ENCODE data around the gene MMP14. TPM values are rescaled to one million over a fixed set of nuclear protein-coding genes. Genes with fewer than 3 reads are reported as not detected.

MMP14 gene
- total RNA-seq, 2 donors from 2014 or later: 59.1 to 82.8 TPM

- H3K9ac ChIP-seq (ENCODE audit: low read depth in 2 of 2, low read length in 2 of 2): peak within 1 kb of the TSS in 1 of 2 donors; percentile 46
Measured at GRCh38 chr14:22814941-22815713, 21.3 kb upstream of the MMP14 start, which contains the start of gene SLC7A7. Gene SLC7A7, minus strand, starts transcription at chr14:22815435. Its CDS starts 2,037 bp downstream, at chr14:22813398.

GRCh38 chr14:22819151-22819988, 17.0 kb upstream of the MMP14 start:
- no peaks in the 10 kb centered on the region for H3K9me3 ChIP-seq
- H3K27ac ChIP-seq: peak overlapping the region; percentile 80
- TF ChIP-seq, protein P1, sequence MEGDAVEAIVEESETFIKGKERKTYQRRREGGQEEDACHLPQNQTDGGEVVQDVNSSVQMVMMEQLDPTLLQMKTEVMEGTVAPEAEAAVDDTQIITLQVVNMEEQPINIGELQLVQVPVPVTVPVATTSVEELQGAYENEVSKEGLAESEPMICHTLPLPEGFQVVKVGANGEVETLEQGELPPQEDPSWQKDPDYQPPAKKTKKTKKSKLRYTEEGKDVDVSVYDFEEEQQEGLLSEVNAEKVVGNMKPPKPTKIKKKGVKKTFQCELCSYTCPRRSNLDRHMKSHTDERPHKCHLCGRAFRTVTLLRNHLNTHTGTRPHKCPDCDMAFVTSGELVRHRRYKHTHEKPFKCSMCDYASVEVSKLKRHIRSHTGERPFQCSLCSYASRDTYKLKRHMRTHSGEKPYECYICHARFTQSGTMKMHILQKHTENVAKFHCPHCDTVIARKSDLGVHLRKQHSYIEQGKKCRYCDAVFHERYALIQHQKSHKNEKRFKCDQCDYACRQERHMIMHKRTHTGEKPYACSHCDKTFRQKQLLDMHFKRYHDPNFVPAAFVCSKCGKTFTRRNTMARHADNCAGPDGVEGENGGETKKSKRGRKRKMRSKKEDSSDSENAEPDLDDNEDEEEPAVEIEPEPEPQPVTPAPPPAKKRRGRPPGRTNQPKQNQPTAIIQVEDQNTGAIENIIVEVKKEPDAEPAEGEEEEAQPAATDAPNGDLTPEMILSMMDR (IDR thresholded peaks at IDR 0.05): no peak
- H3K4me1 ChIP-seq: peaks cover 6% of the 10 kb centered on the region
- no peaks in the 10 kb centered on the region for H3K36me3 ChIP-seq
- intact Hi-C loops (cut with DNase I): loop anchor here (5.0 to 10.0 kb wide), 3 partner anchors 165 to 267 kb away; no protein-coding TSS in a partner anchor
- peak; percentile 49 for DNase-seq
- peak overlapping the region; percentile 38 to 63 for H3K9ac ChIP-seq (ENCODE audit: low read depth in 2 of 2, low read length in 2 of 2)
- H3K4me3 ChIP-seq: no peak overlapping the region
- no peaks in the 10 kb centered on the region for H3K27me3 ChIP-seq

More at GRCh38 chr14:22814941-22815713, 21.3 kb upstream of the MMP14 start, which contains the start of gene SLC7A7:
- H3K4me3 ChIP-seq: peak within 1 kb of the TSS; percentile 14
- no peaks in the 10 kb centered on the region for H3K36me3 ChIP-seq
- no peaks in the 10 kb centered on the region for H3K9me3 ChIP-seq
- intact Hi-C loops (cut with DNase I): loop anchor here (5.0 to 10.0 kb wide), 3 partner anchors 160 to 263 kb away; no protein-coding TSS in a partner anchor
- TF ChIP-seq, protein P1 (IDR thresholded peaks at IDR 0.05): no peak
- peak within 1 kb of the TSS; percentile 63 for H3K27ac ChIP-seq
- peak; percentile 47 for DNase-seq
- H3K27me3 ChIP-seq: no peaks in the 10 kb centered on the region
- H3K4me1 ChIP-seq: peaks cover 6% of the 10 kb centered on the region

DNA sequence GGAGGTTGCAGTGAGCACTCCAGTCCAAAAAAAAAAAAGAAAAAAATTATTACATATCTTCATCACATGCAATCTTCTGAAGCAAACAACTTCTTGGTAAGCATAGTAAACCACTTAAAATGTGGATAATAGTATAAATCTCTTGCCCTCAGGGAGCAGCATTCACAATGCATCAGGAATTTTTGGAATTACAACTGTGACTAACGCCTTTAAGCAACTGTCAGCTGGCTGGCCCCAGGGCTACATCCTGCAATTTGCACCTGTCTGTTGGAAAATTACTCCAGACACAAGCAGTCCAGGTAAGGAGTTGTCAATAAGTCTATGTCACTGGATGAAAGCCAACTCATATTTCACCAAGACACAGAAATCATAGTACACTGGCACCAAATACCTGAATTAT, 15.7 kb upstream of the MMP14 start:
- H3K36me3 ChIP-seq: no peaks in the 10 kb centered on the region
- TF ChIP-seq, protein P1 (IDR thresholded peaks at IDR 0.05): no peak
- H3K4me1 ChIP-seq: no peaks in the 10 kb centered on the region
- no peak overlapping the region for H3K27ac ChIP-seq
- H3K4me3 ChIP-seq: no peak overlapping the region
- intact Hi-C loops (cut with DNase I): no loop called here
- no peak for DNase-seq
- no peaks in the 10 kb centered on the region for H3K9me3 ChIP-seq
- H3K9ac ChIP-seq (ENCODE audit: low read depth in 2 of 2, low read length in 2 of 2): no peak overlapping the region
- H3K27me3 ChIP-seq: no peaks in the 10 kb centered on the region

- TF ChIP-seq, protein P1 (IDR thresholded peaks at IDR 0.05): no peak
- Histone ChIP-seq H3K36me3 (no peaks in the 10 kb centered on the region), H3K4me1 (no peaks in the 10 kb centered on the region), H3K4me3 (no peak overlapping the region), H3K27me3 (no peaks in the 10 kb centered on the region), H3K9me3 (no peaks in the 10 kb centered on the region), H3K9ac (ENCODE audit: low read depth in 2 of 2, low read length in 2 of 2) (no peak overlapping the region), H3K27ac (no peak overlapping the region)
- intact Hi-C loops (cut with DNase I): loop anchor here (2.0 kb wide), 1 partner anchor 31 kb away; no protein-coding TSS in a partner anchor
- no peak for DNase-seq
Measured at GRCh38 chr14:22821193-22822015, 15.0 kb upstream of the MMP14 start.

Measured in colonic mucosa (tissue), 4 donors.